ENCODE data around the gene PARP15.

DNA sequence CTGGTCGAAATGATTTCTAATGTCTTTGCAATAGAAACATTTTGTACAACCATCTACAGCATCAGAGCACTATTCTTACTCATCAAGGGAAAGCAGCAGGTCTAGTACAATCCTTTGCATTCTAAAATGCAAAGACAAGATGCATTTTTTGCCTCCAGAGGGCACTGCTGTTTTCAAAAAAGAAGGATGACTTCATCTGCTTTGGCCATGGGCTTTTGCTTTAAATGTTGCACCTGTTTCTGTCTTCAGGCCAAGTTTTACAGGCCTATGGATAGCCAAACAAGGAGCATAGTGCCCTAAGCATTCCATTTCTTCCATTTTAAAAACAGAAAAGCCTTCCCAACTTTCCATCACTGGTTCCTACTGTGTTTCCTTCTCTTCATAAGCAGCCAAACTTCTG, 16.8 kb upstream of the PARP15 start:
- no peak for TF ChIP-seq POLR2AphosphoS5 (IDR thresholded peaks at IDR 0.05; ENCODE audit: low read depth, low read length)
- TF ChIP-seq POLR2A (IDR thresholded peaks at IDR 0.05; ENCODE audit: low read depth, low read length), result no peak
- no peak for TF ChIP-seq TAF1 (IDR thresholded peaks at IDR 0.05; ENCODE audit: low read depth, low read length)

Data from GM12891 (cell line).